Head of caudate nucleus (tissue), 42 donors: ENCODE results near the gene RDH12.

Source experiments
- DNase-seq, 42 donors: peaks; one replicate each; pipeline versions ENCODE4 v3.0.0 to v3.0.0-alpha.2; 2020 to 2021; ENCODE audit warnings: mixed read lengths in 7 of 42
- intact Hi-C: fragments of 100-400 bp; cut with DNase I; formaldehyde crosslinking; loops from one replicate; pipeline ENCODE4 v1.15.0; 2022

The RDH12 gene

DNA sequence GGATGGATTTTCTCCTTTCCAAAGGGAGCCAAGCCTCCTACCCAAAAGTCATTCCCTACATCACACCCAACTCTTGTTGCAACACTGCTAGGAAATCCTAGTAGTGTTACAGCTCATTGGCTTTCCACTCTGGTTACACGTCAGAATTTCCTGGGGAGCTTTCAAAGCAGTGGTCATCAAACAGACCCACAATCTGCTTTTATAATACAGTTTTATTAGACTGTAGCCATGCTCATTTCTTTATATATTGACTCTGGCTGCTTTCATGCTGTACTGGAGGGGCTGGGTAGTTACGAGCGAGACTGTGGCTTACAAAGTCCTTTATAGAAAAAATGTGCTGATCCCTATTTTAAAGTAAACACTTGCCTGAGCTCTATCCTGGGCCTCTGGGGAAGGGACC is 80.4 kb downstream of the RDH12 start:
- DNase-seq, result no peak
- intact Hi-C loops, result no loop called here
